ENCODE results near the gene CHRNB4. TPM values are rescaled to one million over a fixed set of nuclear protein-coding genes. Genes with fewer than 3 reads are reported as not detected.

The CHRNB4 gene
- total and polyA plus RNA-seq, 2 donors (not counting 3 experiments of a cell fraction or from before 2014, with no cell fraction given): 0.08 TPM; not detected in 1

GRCh38 chr15:78617076-78617475 is 23.9 kb downstream of the CHRNB4 start:
- no peak overlapping the region for H3K4me3 ChIP-seq (replicated peaks in 1 of 3; ENCODE audit: insufficient read depth in 1 of 3, low read depth in 1 of 3, low read length in 3 of 3)
- no peak overlapping the region for H2AFZ ChIP-seq (ENCODE audit: low read depth, low read length)
- H3K27me3 ChIP-seq (ENCODE audit: control insufficient read depth in 2 of 2, insufficient read depth in 2 of 2, low read length in 2 of 2): peaks cover 25 to 35% of the 10 kb centered on the region in 2 experiments
- no peaks in the 10 kb centered on the region for H3K9me1 ChIP-seq (replicated peaks; ENCODE audit: control insufficient read depth, extremely low read depth, insufficient read depth, low read length)
- no peak overlapping the region for H3K27ac ChIP-seq (ENCODE audit: insufficient read depth, low read depth, low read length)
- H3K9ac ChIP-seq (replicated peaks; ENCODE audit: extremely low read depth, insufficient read depth, low read length): no peak overlapping the region
- FAIRE-seq (no peak), DNase-seq (ENCODE audit: low read depth, low spot score) (no peak)
- no TSS peak for BruUV-seq (replicated peaks)
- dilution Hi-C loops (cut with MboI; ENCODE audit: extremely low pct_ligation_motif_present, low sequenced_read_pairs) (no loop called here), intact Hi-C loops (cut with micrococcal nuclease) (loop anchor here (5.0 kb wide), 1 partner anchor 310 kb away; no protein-coding TSS in a partner anchor)
- TF ChIP-seq MYC (IDR thresholded peaks at IDR 0.05; ENCODE audit: low read depth, low read length): no peak
- TF ChIP-seq CTCF (IDR thresholded peaks at IDR 0.05; ENCODE audit: extremely low read depth in 1 of 2, insufficient read depth in 1 of 2, low read depth in 1 of 2, low read length in 2 of 2): no peak
- TF ChIP-seq POLR2AphosphoS5 (IDR thresholded peaks at IDR 0.05; ENCODE audit: insufficient read depth, low read depth, low read length): no peak
- no peak for TF ChIP-seq JUN (IDR thresholded peaks at IDR 0.05; ENCODE audit: borderline replicate concordance, insufficient read depth, insufficient read length, low read depth)
- POLR2A ChIA-PET: no interaction called here
- no peaks in the 10 kb centered on the region for H3K36me3 ChIP-seq (ENCODE audit: control insufficient read depth in 2 of 2, extremely low read depth in 1 of 2, insufficient read depth in 2 of 2, low read length in 2 of 2)
- no peaks in the 10 kb centered on the region for H3K9me3 ChIP-seq (replicated peaks; ENCODE audit: control insufficient read depth, insufficient read depth, low read length)
- H4K20me1 ChIP-seq (replicated peaks; ENCODE audit: control insufficient read depth, extremely low read depth, insufficient read depth, low read length): no peaks in the 10 kb centered on the region
- H3K79me2 ChIP-seq (ENCODE audit: control insufficient read depth, insufficient read depth, low read length): no peaks in the 10 kb centered on the region
- CTCF ChIA-PET: interaction anchor here (1.3 kb wide), 1 partner anchor 14 kb away, joined by 4 read pairs; no protein-coding TSS in a partner anchor
- H3K4me1 ChIP-seq (ENCODE audit: control insufficient read depth, extremely low read depth, insufficient read depth, low read length): no peaks in the 10 kb centered on the region
- no peak overlapping the region for H3K4me2 ChIP-seq (ENCODE audit: insufficient read depth, low read length)

- no peak overlapping the region for H3K4me3 ChIP-seq (replicated peaks in 1 of 3; ENCODE audit: insufficient read depth in 1 of 3, low read depth in 1 of 3, low read length in 3 of 3)
- ChIA-PET POLR2A (no interaction called here), CTCF (interaction anchor here (0.7 to 1.3 kb wide), 3 partner anchors 8 to 94 kb away, joined by 3 to 4 read pairs (median 3); no protein-coding TSS in a partner anchor)
- no peaks in the 10 kb centered on the region for H3K9me1 ChIP-seq (replicated peaks; ENCODE audit: control insufficient read depth, extremely low read depth, insufficient read depth, low read length)
- H3K4me1 ChIP-seq (ENCODE audit: control insufficient read depth, extremely low read depth, insufficient read depth, low read length): no peaks in the 10 kb centered on the region
- TF ChIP-seq POLR2A (IDR thresholded peaks at IDR 0.05; ENCODE audit: low read depth, low read length) (no peak), FOS (IDR thresholded peaks at IDR 0.05; ENCODE audit: borderline replicate concordance, insufficient read depth, low read length) (no peak), MAX (IDR thresholded peaks at IDR 0.05; ENCODE audit: insufficient read depth, insufficient read length) (no peak), JUN (IDR thresholded peaks at IDR 0.05; ENCODE audit: borderline replicate concordance, insufficient read depth, insufficient read length, low read depth) (no peak)
- FAIRE-seq (no peak), DNase-seq (ENCODE audit: low read depth, low spot score) (no peak)
- H3K27me3 ChIP-seq (ENCODE audit: control insufficient read depth in 2 of 2, insufficient read depth in 2 of 2, low read length in 2 of 2): peaks cover 20 to 30% of the 10 kb centered on the region in 2 experiments
- dilution Hi-C loops (cut with MboI; ENCODE audit: extremely low pct_ligation_motif_present, low sequenced_read_pairs): no loop called here
- H3K79me2 ChIP-seq (ENCODE audit: control insufficient read depth, insufficient read depth, low read length): no peaks in the 10 kb centered on the region
- BruUV-seq (replicated peaks): no TSS peak
- no peak overlapping the region for H2AFZ ChIP-seq (ENCODE audit: low read depth, low read length)
- no peak overlapping the region for H3K27ac ChIP-seq (ENCODE audit: insufficient read depth, low read depth, low read length)
- H3K4me2 ChIP-seq (ENCODE audit: insufficient read depth, low read length): no peak overlapping the region
- H3K36me3 ChIP-seq (ENCODE audit: control insufficient read depth in 2 of 2, extremely low read depth in 1 of 2, insufficient read depth in 2 of 2, low read length in 2 of 2): no peaks in the 10 kb centered on the region
- intact Hi-C loops (cut with micrococcal nuclease): loop anchor here (5.0 kb wide), 1 partner anchor 309 kb away; no protein-coding TSS in a partner anchor
- no peak overlapping the region for H3K9ac ChIP-seq (replicated peaks; ENCODE audit: extremely low read depth, insufficient read depth, low read length)
- no peaks in the 10 kb centered on the region for H4K20me1 ChIP-seq (replicated peaks; ENCODE audit: control insufficient read depth, extremely low read depth, insufficient read depth, low read length)
- no peaks in the 10 kb centered on the region for H3K9me3 ChIP-seq (replicated peaks; ENCODE audit: control insufficient read depth, insufficient read depth, low read length)
Measured at GRCh38 chr15:78616506-78616905, 24.5 kb downstream of the CHRNB4 start.

Data from endothelial cell of umbilical vein (primary cell).